Limb (tissue), 2 donors: ENCODE data around the gene NOC2L.
A peak's percentile ranks its signal among the peaks of the same experiment; 100 is the strongest.
"Not testable (repeated sequence)": the region's sequence is repeated elsewhere in the genome, so short reads cannot be mapped to it uniquely, and the experiment has no call there.

Experiments used
- DNase-seq, 2 donors: peaks; one replicate each; pipeline ENCODE4 v3.0.0-alpha.2; 2016; ENCODE audit errors: extremely low spot score in 2 of 2

NOC2L gene

GRCh38 chr1:962381-963300 lies 3.6 kb upstream of the NOC2L start:
- no peak for DNase-seq

- DNase-seq: no peak
These were observed 2.1 kb upstream of the NOC2L start for GRCh38 chr1:961132-961669.

GRCh38 chr1:960363-961131 lies 1.5 kb upstream of the NOC2L start, which contains the start of gene KLHL17:
Gene KLHL17 (plus strand): TSS chr1:960584. CDS start chr1:960694, 110 bp downstream.
- peak in 1 of 2 donors; percentile 86 for DNase-seq

GRCh38 chr1:959731-960362 lies 791 bp upstream of the NOC2L start:
- no peak for DNase-seq

- DNase-seq: no peak
These were observed 2.4 kb downstream of the NOC2L start for GRCh38 chr1:956636-957035.

- no peak for DNase-seq
These were observed 3.6 kb downstream of the NOC2L start for GRCh38 chr1:955474-955873.

- DNase-seq: no peak
These were observed 4.1 kb downstream of the NOC2L start for GRCh38 chr1:954927-955326.

GRCh38 chr1:953524-954320 lies 5.3 kb downstream of the NOC2L start:
- DNase-seq: no peak

- DNase-seq: no peak
These were observed 6.5 kb downstream of the NOC2L start for GRCh38 chr1:952603-953002.

- DNase-seq: no peak
These were observed 6.9 kb downstream of the NOC2L start for GRCh38 chr1:952201-952600.

- DNase-seq: no peak
These were observed 7.7 kb downstream of the NOC2L start for GRCh38 chr1:951364-951763.

GRCh38 chr1:950881-951280 lies 8.2 kb downstream of the NOC2L start:
- no peak for DNase-seq

GRCh38 chr1:950268-950667 lies 8.8 kb downstream of the NOC2L start:
- no peak for DNase-seq

- DNase-seq: no peak
These were observed 11.1 kb downstream of the NOC2L start for GRCh38 chr1:947958-948357.

GRCh38 chr1:946811-947210 lies 12.2 kb downstream of the NOC2L start:
- not testable (repeated sequence) for DNase-seq

- DNase-seq: no peak
These were observed 13.1 kb downstream of the NOC2L start for GRCh38 chr1:945688-946556.

- DNase-seq: no peak
These were observed 14.4 kb downstream of the NOC2L start for GRCh38 chr1:944341-945325.

GRCh38 chr1:943545-944340 lies 15.3 kb downstream of the NOC2L start:
- DNase-seq: no peak
